PC-3 (cell line): Measurements from ENCODE around the gene CTNNA3. TPM values are rescaled to one million over a fixed set of nuclear protein-coding genes. Genes with fewer than 3 reads are reported as not detected.

Experiments
- ATAC-seq: fragments of 200-7000 bp; cut with Tn5 transposase; 2 replicates; pipeline ENCODE4 v1.9.1; 2020; ENCODE audit warnings: mild to moderate bottlenecking, moderate library complexity
- BruUV-seq: library from RNA; stranded (reverse); fragments of 400-500 nt; replicated peaks from 2 replicates; lab custom pipeline; 2021; lab: Mats Ljungman, UMichigan
- CTCF ChIA-PET: fragments of 300-600 bp; sonication (Branson Sonifier 250); formaldehyde crosslinking; loops from one replicate; lab custom pipeline; 2022; ENCODE audit warnings: antibody characterized with exemption; lab: Charles Lee
- POLR2A ChIA-PET: fragments of 300-600 bp; sonication (Branson Sonifier 250); formaldehyde crosslinking; loops from one replicate; lab custom pipeline; 2022; ENCODE audit warnings: antibody characterized with exemption; ENCODE audit not compliant: unreplicated experiment; lab: Charles Lee
- DNase-seq: peaks from one replicate; pipeline ENCODE4 v3.0.0-alpha.2; 2015
- H2AFZ ChIP-seq: fragments of 300-600 bp; sonication (generic); 2 replicates; pipeline ENCODE4 v1.6.0; 2016; ENCODE audit warnings: antibody characterized with exemption, low read length
- H3F3A ChIP-seq: fragments of 300-600 bp; sonication (generic); one replicate; pipeline ENCODE4 v1.6.0; 2017; ENCODE audit warnings: antibody characterized with exemption, low read length, control low read depth, mild to moderate bottlenecking; ENCODE audit not compliant: unreplicated experiment
- H3K27ac ChIP-seq: fragments of 300-600 bp; sonication (generic); 2 replicates; pipeline ENCODE4 v1.5.1; 2016; ENCODE audit warnings: mild to moderate bottlenecking, low read length
- H3K27me3 ChIP-seq: fragments of 300-600 bp; sonication (generic); 2 replicates; pipeline ENCODE4 v1.6.1; 2016; ENCODE audit warnings: low read length, mixed read lengths
- H3K36me3 ChIP-seq: fragments of 300-600 bp; sonication (generic); 2 replicates; pipeline ENCODE4 v1.6.1; 2016; ENCODE audit warnings: low read depth, mixed run types, low read length, mixed read lengths
- H3K4me1 ChIP-seq: fragments of 300-600 bp; sonication (generic); 2 replicates; pipeline ENCODE4 v1.5.1; 2016; ENCODE audit warnings: low read length; ENCODE audit not compliant: insufficient read depth
- H3K4me2 ChIP-seq: fragments of 300-600 bp; sonication (generic); 2 replicates; pipeline ENCODE4 v1.6.0; 2016; ENCODE audit warnings: low read length
- H3K4me3 ChIP-seq: fragments of 300-600 bp; sonication (generic); 2 replicates; pipeline ENCODE4 v1.5.1; 2016; ENCODE audit warnings: mild to moderate bottlenecking, low read length, mixed read lengths
- H3K79me2 ChIP-seq: fragments of 300-600 bp; sonication (generic); 2 replicates; pipeline ENCODE4 v1.6.1; 2017; ENCODE audit warnings: low read length, mixed read lengths
- H3K9ac ChIP-seq: fragments of 300-600 bp; sonication (generic); 2 replicates; pipeline ENCODE4 v1.6.0; 2016; ENCODE audit warnings: mild to moderate bottlenecking, low read length
- H3K9me2 ChIP-seq: fragments of 300-600 bp; sonication (generic); replicated peaks from 2 replicates; pipeline ENCODE4 v1.6.1; 2016; ENCODE audit warnings: mixed run types, low read length, mixed read lengths
- H3K9me3 ChIP-seq: fragments of 300-600 bp; sonication (generic); 2 replicates; pipeline ENCODE4 v1.6.1; 2016; ENCODE audit warnings: low read length, mixed read lengths
- H4K20me1 ChIP-seq: fragments of 300-600 bp; sonication (generic); 2 replicates; pipeline ENCODE4 v1.6.1; 2016; ENCODE audit warnings: low read length, mixed read lengths
- CTCF ChIP-seq: fragments of 300-600 bp; sonication (generic); conservative IDR thresholded peaks from 2 replicates; pipeline ENCODE4 v1.5.1; 2017; ENCODE audit warnings: antibody characterized with exemption, low read depth, mild to moderate bottlenecking, low read length
- EZH2 ChIP-seq: fragments of 300-600 bp; sonication (generic); IDR thresholded peaks from one replicate; pipeline ENCODE4 v1.6.1; 2017; ENCODE audit warnings: antibody characterized with exemption, mild to moderate bottlenecking, low read length; ENCODE audit not compliant: unreplicated experiment
- EZH2phosphoT487 ChIP-seq: fragments of 300-600 bp; sonication (generic); IDR thresholded peaks from 2 replicates; pipeline ENCODE4 v1.6.1; 2018; ENCODE audit warnings: mild to moderate bottlenecking, antibody characterized with exemption, low read length, borderline replicate concordance
- intact Hi-C: fragments of 100-400 bp; cut with micrococcal nuclease; formaldehyde crosslinking; loops from 2 replicates; pipeline ENCODE4 v1.9.0; 2023
- total RNA-seq: library from RNA; depleted of rRNA; stranded (reverse); fragments of >200 nt; gene quantifications from 2 replicates; pipeline ENCODE4 v1.2.3, GENCODE V29; 2014

Gene CTNNA3
- total RNA-seq, 1 experiment from 2014 or later = 1.9 TPM

- no peak overlapping the region for H2AFZ ChIP-seq
- intact Hi-C loops = no loop called here
- no peaks in the 10 kb centered on the region for H3K79me2 ChIP-seq
- no peaks in the 10 kb centered on the region for H3K4me1 ChIP-seq
- no peaks in the 10 kb centered on the region for H3F3A ChIP-seq
- no peak overlapping the region for H3K27ac ChIP-seq
- no peak for TF ChIP-seq EZH2
- no peak for TF ChIP-seq CTCF
- no peak for TF ChIP-seq EZH2phosphoT487
- H3K9me3 ChIP-seq = peaks cover 13% of the 10 kb centered on the region; the same call in 1 of the 2 replicates
- ChIA-PET CTCF (no interaction called here), POLR2A (no interaction called here)
- BruUV-seq = no TSS peak
- no peak overlapping the region for H3K4me3 ChIP-seq
- H3K4me2 ChIP-seq = no peak overlapping the region
- ATAC-seq (no peak), DNase-seq (no peak)
- peaks cover 5% of the 10 kb centered on the region; the same call in 1 of the 2 replicates for H3K36me3 ChIP-seq
- H3K9ac ChIP-seq = no peak overlapping the region
- H4K20me1 ChIP-seq = no peaks in the 10 kb centered on the region
- H3K27me3 ChIP-seq = no peaks in the 10 kb centered on the region
- H3K9me2 ChIP-seq = no peaks in the 10 kb centered on the region
Observed at GRCh38 chr10:66244953-66245352, 1451.0 kb downstream of the CTNNA3 start.

- intact Hi-C loops = no loop called here
- Histone ChIP-seq H2AFZ (no peak overlapping the region), H3K27ac (no peak overlapping the region), H3K36me3 (peaks cover 4% of the 10 kb centered on the region; the same call in 1 of the 2 replicates), H3K79me2 (no peaks in the 10 kb centered on the region), H4K20me1 (no peaks in the 10 kb centered on the region), H3K4me3 (no peak overlapping the region), H3K4me1 (peaks cover 6% of the 10 kb centered on the region), H3K9me3 (peaks cover 4% of the 10 kb centered on the region; the same call in 1 of the 2 replicates), H3K27me3 (no peaks in the 10 kb centered on the region), H3K4me2 (no peak overlapping the region), H3K9me2 (no peaks in the 10 kb centered on the region), H3K9ac (no peak overlapping the region), H3F3A (no peaks in the 10 kb centered on the region)
- TF ChIP-seq EZH2 (no peak), EZH2phosphoT487 (no peak), CTCF (no peak)
- DNase-seq = no peak
- ChIA-PET POLR2A (no interaction called here), CTCF (no interaction called here)
- no peak for ATAC-seq
- BruUV-seq = no TSS peak
Observed at GRCh38 chr10:66242885-66243284, 1453.1 kb downstream of the CTNNA3 start.

- ATAC-seq (no peak), DNase-seq (no peak)
- Histone ChIP-seq H3K9ac (no peak overlapping the region), H3K4me3 (no peak overlapping the region), H3K79me2 (no peaks in the 10 kb centered on the region), H3F3A (no peaks in the 10 kb centered on the region), H3K9me2 (no peaks in the 10 kb centered on the region), H4K20me1 (no peaks in the 10 kb centered on the region), H3K27ac (no peak overlapping the region), H3K4me1 (peaks cover 12% of the 10 kb centered on the region), H3K4me2 (no peak overlapping the region), H2AFZ (no peak overlapping the region), H3K9me3 (no peaks in the 10 kb centered on the region), H3K36me3 (no peaks in the 10 kb centered on the region), H3K27me3 (no peaks in the 10 kb centered on the region)
- ChIA-PET POLR2A (no interaction called here), CTCF (no interaction called here)
- TF ChIP-seq EZH2 = no peak
- TF ChIP-seq EZH2phosphoT487 = no peak
- no peak for TF ChIP-seq CTCF
- BruUV-seq = no TSS peak
- intact Hi-C loops = no loop called here
Observed at GRCh38 chr10:66239062-66239461, 1456.9 kb downstream of the CTNNA3 start.
